Stimulated activated CD8-positive, alpha-beta memory T cell treated with anti-CD3 and anti-CD28 coated beads, Interleukin-7, amount 100 ng/mL, for 4 hours (primary cell): Measurements from ENCODE around the gene NDUFV1.
A peak's percentile ranks its signal among the peaks of the same experiment; 100 is the strongest.
"Not testable (repeated sequence)": the region's sequence is repeated elsewhere in the genome, so short reads cannot be mapped to it uniquely, and the experiment has no call there.

Source experiments
- DNase-seq, 2 donors: peaks; one replicate each; pipeline ENCODE4 v3.0.0-alpha.2; 2020; ENCODE audit warnings: low read depth in 2 of 2

Gene NDUFV1

DNA sequence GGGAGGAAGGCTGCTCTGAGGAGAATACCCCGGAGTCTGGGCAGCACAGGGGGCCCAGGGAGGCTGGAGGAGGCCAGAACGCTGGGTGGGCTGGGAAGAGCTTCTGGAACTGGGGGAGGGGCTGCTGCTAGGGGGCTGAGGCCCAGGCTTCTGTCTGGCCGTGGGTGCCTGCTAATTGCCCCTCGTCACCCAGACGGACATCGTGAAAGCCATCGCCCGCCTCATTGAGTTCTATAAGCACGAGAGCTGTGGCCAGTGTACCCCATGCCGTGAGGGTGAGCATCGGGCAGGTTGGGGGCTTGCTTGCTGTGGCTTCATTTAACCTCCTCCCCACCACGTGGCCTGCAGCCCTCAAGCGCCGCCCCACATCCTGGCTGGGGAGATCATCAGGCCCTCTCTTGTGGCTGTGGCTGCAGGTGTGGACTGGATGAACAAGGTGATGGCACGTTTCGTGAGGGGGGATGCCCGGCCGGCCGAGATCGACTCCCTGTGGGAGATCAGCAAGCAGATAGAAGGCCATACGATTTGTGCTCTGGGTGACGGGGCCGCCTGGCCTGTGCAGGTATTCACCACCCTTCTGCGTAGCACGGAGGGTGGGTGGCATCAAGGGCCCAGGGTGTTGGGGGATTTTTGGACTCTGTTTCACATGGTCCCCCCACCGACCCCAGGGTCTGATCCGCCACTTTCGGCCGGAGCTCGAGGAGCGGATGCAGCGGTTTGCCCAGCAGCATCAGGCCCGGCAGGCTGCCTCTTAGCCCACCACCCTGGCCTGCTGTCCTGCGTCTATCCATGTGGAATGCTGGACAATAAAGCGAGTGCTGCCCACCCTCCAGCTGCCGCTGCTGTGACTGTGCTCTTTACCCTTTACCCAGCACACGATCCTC lies 5.2 kb downstream of the NDUFV1 start:
- DNase-seq: no peak

GRCh38 chr11:67612751-67613150 lies 6.0 kb downstream of the NDUFV1 start:
- no peak for DNase-seq

DNA sequence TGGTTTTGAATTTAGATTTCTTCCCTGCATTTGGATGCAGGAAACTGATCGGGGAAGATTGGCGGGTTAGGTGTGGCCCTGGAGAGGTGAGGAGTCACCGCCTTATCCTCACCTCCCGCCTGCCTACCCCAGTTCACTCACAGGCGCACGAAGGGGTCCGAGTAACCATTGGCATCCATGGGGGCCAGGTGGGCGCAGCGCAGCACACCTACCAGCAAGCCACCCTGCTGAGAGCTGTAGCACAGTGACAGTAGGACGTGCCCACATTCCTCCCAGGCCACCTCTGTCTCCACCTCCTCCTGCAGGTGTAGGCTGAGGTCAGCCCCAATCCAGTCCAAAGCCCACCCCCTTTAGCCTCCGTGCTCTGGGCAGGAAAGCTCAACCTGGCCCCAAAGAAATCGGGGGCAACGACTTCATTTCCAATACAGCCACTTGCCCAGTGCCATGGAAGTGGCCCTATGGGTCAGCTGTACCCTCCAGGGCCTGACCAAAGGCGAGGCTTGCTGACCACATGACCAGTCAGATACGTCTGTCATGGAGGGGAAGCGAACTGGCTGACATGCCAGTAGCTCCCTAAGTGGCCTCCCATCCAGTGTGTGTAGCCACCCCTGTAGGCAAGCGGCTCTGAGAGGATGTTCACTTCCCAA lies 6.7 kb downstream of the NDUFV1 start:
- DNase-seq: no peak

DNA sequence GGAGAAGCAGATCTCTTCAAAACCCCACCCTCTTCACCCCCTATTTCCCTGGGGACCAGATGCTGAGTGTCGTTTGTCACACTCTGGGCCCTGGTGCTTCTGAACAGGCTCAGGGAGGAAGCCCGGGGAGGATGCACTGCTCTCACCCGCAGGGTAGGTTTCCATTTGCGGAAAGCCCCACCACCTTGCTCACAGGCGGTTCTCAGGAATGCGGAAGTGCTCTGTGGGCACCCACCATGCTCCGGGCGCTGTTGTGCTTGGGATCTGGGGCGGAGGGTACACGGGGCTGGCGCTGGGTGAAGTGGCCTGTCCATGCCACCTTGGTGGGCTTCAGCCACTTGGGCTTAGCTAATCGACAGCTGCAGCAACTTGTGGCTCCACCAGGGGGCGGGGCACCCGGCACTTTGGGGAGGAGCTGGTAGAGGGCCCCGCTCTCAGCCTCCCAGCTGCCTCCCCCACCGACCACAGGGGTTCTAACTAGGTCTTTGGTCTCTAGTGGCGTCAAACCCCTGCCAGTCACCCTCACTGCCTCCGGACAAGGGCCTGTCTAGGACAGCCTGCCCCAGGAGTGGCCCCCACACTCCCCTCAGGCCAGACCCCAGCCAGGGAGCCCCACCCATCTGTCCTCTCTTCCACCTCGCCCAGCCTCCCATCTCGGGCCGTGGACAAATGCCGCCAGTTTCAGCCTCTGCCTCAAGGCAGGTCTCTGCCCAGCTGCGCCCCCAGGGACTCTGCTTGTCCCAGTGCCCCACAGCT lies 7.4 kb downstream of the NDUFV1 start:
- peak; percentile 80 to 84 for DNase-seq

DNA sequence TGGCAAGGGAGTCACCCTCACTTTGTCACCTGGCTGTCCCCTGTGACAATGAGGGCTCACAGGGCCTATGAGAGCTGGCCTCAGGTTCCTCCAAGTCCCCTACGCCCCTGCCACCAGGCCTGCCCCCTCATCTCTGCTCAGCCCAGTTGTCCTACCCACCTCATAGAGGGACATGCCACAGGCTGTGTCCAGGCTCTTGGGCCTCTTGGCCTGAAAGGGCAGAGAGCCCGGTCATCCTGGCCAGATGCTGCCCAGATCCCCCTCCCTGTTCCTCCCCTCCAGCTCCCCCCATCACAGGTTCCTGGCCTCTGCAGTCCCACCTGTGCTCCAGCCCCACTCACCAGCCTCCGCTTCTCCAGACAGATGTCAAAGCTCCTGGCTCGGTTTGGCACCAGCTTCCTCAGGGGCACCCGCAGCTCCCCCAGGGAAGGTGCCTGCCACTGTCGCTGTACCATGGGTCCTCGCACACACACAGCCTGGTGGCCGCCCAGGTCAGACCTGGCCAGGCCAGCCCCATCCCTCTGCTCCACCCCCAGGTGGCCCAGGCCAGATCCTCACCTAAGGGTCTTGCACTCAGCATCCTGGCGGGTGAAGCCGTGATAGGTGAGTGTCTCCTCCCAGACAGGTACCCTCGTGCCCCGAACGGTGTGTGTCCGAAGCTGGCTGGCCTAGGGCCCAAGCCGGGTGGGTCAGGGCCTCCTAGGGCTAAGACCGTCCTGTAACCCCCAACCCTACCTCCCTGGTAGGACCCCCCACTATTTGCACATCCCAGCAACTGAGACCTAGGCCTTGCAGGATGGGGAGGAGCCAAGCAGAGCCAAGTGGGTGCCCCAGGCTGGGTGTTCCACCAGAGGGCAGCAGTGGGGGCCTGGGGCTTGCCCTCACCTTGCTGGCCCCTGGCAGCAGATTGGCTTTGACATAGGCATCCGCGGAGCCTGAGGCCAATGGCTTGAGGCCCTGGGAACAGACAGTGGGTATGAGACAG lies 8.3 kb downstream of the NDUFV1 start:
- no peak for DNase-seq

DNA sequence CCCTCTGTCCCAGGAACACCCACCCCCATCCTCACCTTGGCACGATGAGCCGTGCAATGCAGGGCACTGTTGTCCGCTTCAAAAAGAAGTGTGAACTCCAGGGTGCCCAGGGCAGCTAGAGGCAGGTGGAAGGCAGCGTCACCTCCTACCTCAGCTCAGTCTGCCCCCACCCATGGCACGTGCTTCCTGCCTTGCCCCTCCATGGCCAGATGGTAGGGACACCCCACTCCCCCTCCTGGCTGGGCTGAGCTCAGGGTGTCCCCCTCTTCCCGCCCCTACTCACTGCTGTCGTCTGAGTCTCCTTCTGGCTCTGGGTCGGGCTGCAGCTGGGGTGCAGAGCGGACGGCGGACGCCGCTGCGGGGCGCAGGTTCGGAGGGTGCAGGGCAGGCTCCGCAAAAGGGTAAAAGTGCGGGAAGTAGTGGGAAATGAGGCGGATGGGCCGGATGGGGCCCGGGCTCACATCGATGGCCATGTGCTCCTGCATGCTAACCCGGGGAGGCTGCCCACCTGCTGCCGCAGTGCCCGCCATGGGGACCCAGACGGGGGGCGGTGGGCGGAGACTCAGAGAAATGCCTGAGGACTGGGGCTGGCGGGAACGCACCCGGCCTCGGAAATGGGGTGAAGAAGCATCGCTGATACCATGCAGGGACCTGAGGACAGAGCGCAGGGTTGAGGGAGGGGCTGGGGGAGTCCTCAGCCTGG lies 9.1 kb downstream of the NDUFV1 start:
- no peak for DNase-seq

DNA sequence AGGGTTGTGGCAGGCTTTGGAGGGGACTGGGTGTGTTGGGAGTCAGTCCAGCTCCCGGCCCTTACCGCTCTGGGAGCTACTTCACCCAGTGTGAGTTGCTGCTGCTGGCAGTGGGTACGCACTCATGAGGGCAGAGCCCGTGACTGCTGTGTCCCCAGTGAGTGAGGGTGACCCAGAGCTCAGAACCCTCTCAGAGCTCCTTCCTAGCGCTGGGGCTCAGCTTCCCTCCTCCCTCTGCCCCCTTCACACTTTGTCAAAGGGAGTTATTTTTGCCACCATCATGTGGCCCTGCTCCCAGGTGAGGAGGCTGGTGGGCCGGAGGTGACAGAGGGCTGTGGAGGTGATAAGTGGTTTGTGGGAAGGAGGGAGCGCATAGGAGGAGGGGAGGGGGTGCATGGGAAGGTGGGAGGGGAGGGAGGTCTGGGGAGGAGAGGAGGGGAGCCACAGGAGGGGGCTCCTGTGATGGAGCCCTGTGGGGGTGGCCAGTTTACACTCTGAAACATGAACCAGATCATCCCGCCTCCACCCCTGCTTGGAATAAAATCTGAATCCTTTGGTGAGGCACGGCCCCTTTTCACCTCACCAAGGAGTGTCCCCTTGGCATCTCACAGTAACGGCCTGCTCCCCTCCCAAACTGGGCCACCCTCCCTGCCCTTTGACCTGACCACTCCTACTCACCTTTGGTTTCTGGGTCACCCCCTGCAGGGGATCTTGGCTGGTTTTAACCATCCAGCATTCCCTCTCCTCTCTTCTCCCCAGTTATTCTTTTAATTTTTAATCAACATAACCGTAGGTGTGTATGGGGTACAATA lies 9.9 kb downstream of the NDUFV1 start:
- no peak for DNase-seq

- no peak for DNase-seq
Measured at GRCh38 chr11:67617243-67617953, 10.7 kb downstream of the NDUFV1 start.

- not testable (repeated sequence) for DNase-seq
Measured at GRCh38 chr11:67618901-67619659, 12.3 kb downstream of the NDUFV1 start.

DNA sequence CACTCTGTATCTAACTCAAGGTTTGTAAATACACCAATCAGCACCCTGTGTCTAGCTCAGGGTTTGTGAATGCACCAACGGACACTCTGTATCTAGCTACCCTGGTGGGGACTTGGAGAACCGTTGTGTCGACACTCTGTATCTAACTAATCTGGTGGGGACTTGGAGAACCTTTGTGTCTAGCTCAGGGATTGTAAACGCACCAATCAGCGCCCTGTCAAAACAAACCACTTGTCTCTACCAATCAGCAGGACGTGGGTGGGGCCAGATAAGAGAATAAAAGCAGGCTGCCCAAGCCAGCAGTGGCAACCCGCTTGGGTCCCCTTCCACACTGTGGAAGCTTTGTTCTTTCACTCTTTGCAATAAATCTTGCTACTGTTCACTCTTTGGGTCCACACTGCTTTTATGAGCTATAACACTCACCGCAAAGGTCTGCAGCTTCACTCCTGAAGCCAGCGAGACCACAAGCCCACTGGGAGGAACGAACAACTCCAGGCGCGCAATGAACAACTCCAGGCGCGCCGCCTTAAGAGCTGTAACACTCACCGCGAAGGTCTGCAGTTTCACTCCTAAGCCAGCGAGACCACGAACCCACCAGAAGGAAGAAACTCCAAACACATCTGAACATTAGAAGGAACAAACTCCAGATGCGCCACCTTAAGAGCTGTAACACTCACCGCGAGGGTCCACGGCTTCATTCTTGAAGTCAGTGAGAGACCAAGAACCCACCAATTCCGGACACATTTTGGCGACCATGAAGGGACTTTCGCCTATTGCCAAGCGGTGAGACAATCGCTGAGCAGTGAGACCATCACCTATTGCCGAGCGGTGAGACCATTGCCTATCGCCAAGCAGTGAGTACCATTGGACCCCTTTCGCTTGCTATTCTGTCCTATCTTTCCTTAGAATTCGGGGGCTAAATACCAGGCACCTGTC lies 13.2 kb downstream of the NDUFV1 start:
- DNase-seq: not testable (repeated sequence)

- DNase-seq: not testable (repeated sequence)
Measured at GRCh38 chr11:67620621-67621020, 13.9 kb downstream of the NDUFV1 start.

GRCh38 chr11:67621928-67622327 lies 15.2 kb downstream of the NDUFV1 start:
- DNase-seq: not testable (repeated sequence)

- not testable (repeated sequence) for DNase-seq
Measured at GRCh38 chr11:67622905-67623304, 16.2 kb downstream of the NDUFV1 start.

- DNase-seq: not testable (repeated sequence)
Measured at GRCh38 chr11:67623795-67624194, 17.1 kb downstream of the NDUFV1 start.

DNA sequence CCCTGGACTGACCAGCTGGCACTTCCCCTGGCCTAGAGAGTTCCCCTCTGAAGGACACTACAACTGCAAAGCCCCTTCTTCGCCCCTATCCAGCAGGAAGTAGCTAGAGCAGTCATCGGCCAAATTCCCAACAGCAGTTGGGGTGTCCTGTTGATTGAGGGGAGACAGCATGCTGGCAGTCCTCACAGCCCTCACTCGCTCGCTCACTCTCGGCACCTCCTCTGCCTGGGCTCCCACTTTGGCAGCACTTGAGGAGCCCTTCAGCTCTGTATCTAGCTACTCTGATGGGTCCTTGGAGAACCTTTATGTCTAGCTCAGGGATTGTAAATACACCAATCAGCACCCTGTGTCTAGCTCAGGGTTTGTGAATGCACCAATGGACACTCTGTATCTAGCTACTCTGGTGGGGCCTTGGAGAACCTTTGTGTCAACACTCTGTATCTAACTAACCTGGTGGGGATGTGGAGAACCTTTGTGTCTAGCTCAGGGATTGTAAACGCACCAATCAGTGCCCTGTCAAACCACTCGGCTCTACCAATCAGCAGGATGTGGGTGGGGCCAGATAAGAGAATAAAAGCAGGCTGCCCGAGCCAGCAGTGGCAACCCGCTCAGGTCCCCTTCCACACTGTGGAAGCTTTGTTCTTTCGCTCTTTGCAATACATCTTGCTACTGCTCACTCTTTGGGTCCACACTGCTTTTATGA lies 19.5 kb downstream of the NDUFV1 start:
- DNase-seq: not testable (repeated sequence)

DNA sequence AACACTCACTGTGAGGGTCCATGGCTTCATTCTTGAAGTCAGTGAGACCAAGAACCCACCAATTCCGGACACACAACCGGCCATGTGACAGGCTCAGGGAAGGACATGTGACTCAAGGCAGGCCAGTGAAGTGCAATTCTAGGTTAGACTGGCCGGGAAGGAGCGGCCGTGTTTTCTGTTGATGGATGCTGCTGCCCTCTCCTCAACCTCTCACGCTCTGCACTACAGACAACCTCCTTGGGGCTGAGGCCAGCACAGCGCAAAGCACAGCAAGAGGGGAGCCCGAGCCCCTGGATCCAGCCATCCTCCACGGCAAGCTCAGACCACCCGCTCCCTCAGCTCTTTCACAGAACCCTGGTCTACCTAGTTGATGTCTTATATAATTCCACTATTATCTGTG lies 20.2 kb downstream of the NDUFV1 start:
- no peak for DNase-seq

GRCh38 chr11:67627441-67627811 lies 20.7 kb downstream of the NDUFV1 start:
- DNase-seq: no peak
